NT2/D1 (cell line): ENCODE results near the gene GNPDA1.

Experiments used
- SUZ12 ChIP-seq: IDR thresholded peaks from 2 replicates; pipeline ENCODE4 v1.6.1; 2011; ENCODE audit not compliant: insufficient read length, insufficient read depth; ENCODE audit errors: extremely low read depth
- YY1 ChIP-seq: IDR thresholded peaks from 2 replicates; pipeline ENCODE4 v1.6.1; 2011; ENCODE audit not compliant: insufficient read length, insufficient read depth
- ZNF274 ChIP-seq: IDR thresholded peaks from 2 replicates; pipeline ENCODE4 v1.6.1; 2011; ENCODE audit warnings: mild to moderate bottlenecking, low read depth, low read length

DNA sequence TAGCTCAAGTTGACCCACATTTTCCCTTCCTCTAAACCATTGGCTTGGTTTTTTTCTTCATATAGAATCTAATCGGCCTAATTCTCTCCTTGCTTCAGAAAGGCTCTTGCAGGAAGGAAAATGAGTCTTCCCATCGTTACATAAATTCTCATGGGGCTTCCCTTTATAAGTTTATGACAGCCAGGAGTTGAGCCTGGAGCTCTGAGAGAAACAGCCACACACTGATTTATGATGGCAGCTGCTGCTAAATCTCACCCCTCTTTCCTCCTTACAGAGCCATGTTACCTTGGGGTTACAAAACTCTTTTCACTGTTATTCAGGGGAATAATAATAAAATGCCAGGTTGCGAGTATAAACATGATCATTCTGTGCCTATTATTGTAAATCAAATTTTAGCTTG lies 49.1 kb downstream of the GNPDA1 start:
- TF ChIP-seq SUZ12 (no peak), YY1 (no peak), ZNF274 (no peak)
